Tibial nerve (tissue), 4 donors: Measurements from ENCODE around the gene VRK1. TPM values are rescaled to one million over a fixed set of nuclear protein-coding genes. Genes with fewer than 3 reads are reported as not detected.

Experiments used
- DNase-seq, 2 donors: peaks; one replicate each; pipeline ENCODE4 v3.0.0-alpha.2; 2019; ENCODE audit warnings: low spot score in 2 of 2
- H3K27ac ChIP-seq, 4 donors: fragments of 200-600 bp; sonication (generic) in 3 of 4; one replicate each; pipeline ENCODE4 v1.5.1; 2017 to 2019; ENCODE audit warnings: mild to moderate bottlenecking in 1 of 4
- H3K27me3 ChIP-seq, 2 donors: fragments of 200-600 bp; sonication (generic) in 1 of 2; one replicate each; pipeline versions ENCODE4 v1.5.1 to v1.6.0; 2017 to 2019
- H3K36me3 ChIP-seq, 3 donors: fragments of 200-600 bp; sonication (generic); one replicate each; pipeline ENCODE4 v1.5.1; 2018 to 2019
- H3K4me1 ChIP-seq, 4 donors: fragments of 200-600 bp; sonication (generic) in 3 of 4; one replicate each; pipeline ENCODE4 v1.5.1; 2017 to 2019
- H3K4me3 ChIP-seq, 4 donors: fragments of 200-600 bp; sonication (generic) in 3 of 4; one replicate each; pipeline ENCODE4 v1.5.1; 2017 to 2019; ENCODE audit warnings: mild to moderate bottlenecking in 1 of 4, moderate library complexity in 1 of 4
- H3K9me3 ChIP-seq, 4 donors: fragments of 200-600 bp; sonication (generic) in 3 of 4; one replicate each; pipeline ENCODE4 v1.5.1; 2017 to 2019
- CTCF ChIP-seq, 5 experiments: fragments of 200-600 bp in 3 of 5; fragments of 450-650 bp in 2 of 5; sonication (generic) in 3 of 5; IDR thresholded peaks; one replicate each; pipeline ENCODE4 v1.5.1; 2016 to 2019; ENCODE audit warnings: antibody characterized with exemption in 5 of 5, mild to moderate bottlenecking in 3 of 5, moderate library complexity in 2 of 5
- EP300 ChIP-seq, 2 donors: sonication (generic); formaldehyde crosslinking; IDR thresholded peaks; one replicate each; pipeline ENCODE4 v1.6.1; 2017; ENCODE audit warnings: antibody characterized with exemption in 2 of 2, mild to moderate bottlenecking in 1 of 2
- POLR2A ChIP-seq, 2 donors: fragments of 450-650 bp; IDR thresholded peaks; one replicate each; pipeline ENCODE4 v1.6.1; 2017; ENCODE audit warnings: antibody characterized with exemption in 2 of 2, mild to moderate bottlenecking in 2 of 2, moderate library complexity in 2 of 2
- WGBS, 2 donors: methylation state at CpG; one replicate each; pipeline ENCODE4 v1.1.5; 2018; 5-methylcytosine and 5-hydroxymethylcytosine counted together
- total RNA-seq, 4 donors: library from RNA; depleted of rRNA; stranded (reverse); fragments of >200 nt; gene quantifications; one replicate each; pipeline ENCODE4 v1.1.0, GENCODE V29; 2016

The VRK1 gene
- total RNA-seq, 4 donors from 2014 or later = 5.4 to 11.0 (median 9.0) TPM

GRCh38 chr14:96808619-96809406, 11.6 kb downstream of the VRK1 start:
- 91 to 97% methylated on average over 4 of the region's 4 CpGs for WGBS, 2 donors
- H3K4me3 ChIP-seq = no peak overlapping the region
- peaks cover 0 to 7% (median 0%) of the 10 kb centered on the region in 4 donors for H3K4me1 ChIP-seq
- no peaks in the 10 kb centered on the region for H3K27me3 ChIP-seq
- no peak for DNase-seq
- no peaks in the 10 kb centered on the region for H3K36me3 ChIP-seq
- no peak overlapping the region for H3K27ac ChIP-seq
- no peaks in the 10 kb centered on the region for H3K9me3 ChIP-seq
- TF ChIP-seq EP300 (IDR thresholded peaks at IDR 0.05) (no peak), POLR2A (IDR thresholded peaks at IDR 0.05) (no peak), CTCF (IDR thresholded peaks at IDR 0.05) (no peak)

- Histone ChIP-seq H3K36me3 (no peaks in the 10 kb centered on the region), H3K27me3 (no peaks in the 10 kb centered on the region), H3K27ac (no peak overlapping the region), H3K9me3 (no peaks in the 10 kb centered on the region), H3K4me1 (no peaks in the 10 kb centered on the region), H3K4me3 (no peak overlapping the region)
- 44 to 85% methylated on average over 2 of the region's 2 CpGs for WGBS, 2 donors
- TF ChIP-seq EP300 (IDR thresholded peaks at IDR 0.05) = no peak
- TF ChIP-seq CTCF (IDR thresholded peaks at IDR 0.05) = no peak
- TF ChIP-seq POLR2A (IDR thresholded peaks at IDR 0.05) = no peak
- DNase-seq = no peak
These were observed 14.1 kb downstream of the VRK1 start for GRCh38 chr14:96811265-96811664.

- no peak for DNase-seq
- 72 to 85% methylated on average over 3 of the region's 3 CpGs for WGBS, 2 donors
- H3K36me3 ChIP-seq = no peaks in the 10 kb centered on the region
- no peaks in the 10 kb centered on the region for H3K27me3 ChIP-seq
- no peaks in the 10 kb centered on the region for H3K4me1 ChIP-seq
- no peak overlapping the region for H3K27ac ChIP-seq
- H3K4me3 ChIP-seq = no peak overlapping the region
- H3K9me3 ChIP-seq = no peaks in the 10 kb centered on the region
- no peak for TF ChIP-seq EP300 (IDR thresholded peaks at IDR 0.05)
- TF ChIP-seq POLR2A (IDR thresholded peaks at IDR 0.05) = no peak
- no peak for TF ChIP-seq CTCF (IDR thresholded peaks at IDR 0.05)
These were observed 14.9 kb downstream of the VRK1 start for GRCh38 chr14:96811985-96812667.

GRCh38 chr14:96816281-96816680, 19.1 kb downstream of the VRK1 start:
- Histone ChIP-seq H3K9me3 (no peaks in the 10 kb centered on the region), H3K27ac (no peak overlapping the region), H3K4me3 (no peak overlapping the region), H3K27me3 (no peaks in the 10 kb centered on the region), H3K4me1 (no peaks in the 10 kb centered on the region), H3K36me3 (no peaks in the 10 kb centered on the region)
- TF ChIP-seq POLR2A (IDR thresholded peaks at IDR 0.05) (no peak), CTCF (IDR thresholded peaks at IDR 0.05) (no peak), EP300 (IDR thresholded peaks at IDR 0.05) (no peak)
- WGBS, 2 donors = 90 to 94% methylated on average over 3 of the region's 3 CpGs
- DNase-seq = no peak
